Measurements from ENCODE around the gene CNOT4. TPM values are rescaled to one million over a fixed set of nuclear protein-coding genes. Genes with fewer than 3 reads are reported as not detected.

Gene CNOT4
- total and polyA plus RNA-seq, 2 of the 8 experiments (the other 6 are each of a cell fraction or from before 2014, with no cell fraction given) = 10.9 to 25.8 TPM

- DNase-seq (ENCODE audit: low read depth in 1 of 2, low spot score in 2 of 2) (no peak), FAIRE-seq (no peak)
- Histone ChIP-seq H3K56ac (replicated peaks; ENCODE audit: insufficient read length, low read depth, low read length) (no peak overlapping the region), H3K23me2 (ENCODE audit: low read depth, low read length) (no peaks in the 10 kb centered on the region), H3K23ac (ENCODE audit: insufficient read length) (no peak overlapping the region), H4K91ac (replicated peaks; ENCODE audit: insufficient read length, low read length) (no peak overlapping the region), H3K79me1 (ENCODE audit: low read depth, low read length) (no peaks in the 10 kb centered on the region), H2BK5ac (ENCODE audit: low read depth, low read length) (no peak overlapping the region), H3K9ac (replicated peaks in 1 of 4; ENCODE audit: extremely low read depth in 1 of 4, low read depth in 3 of 4, low read length in 3 of 4) (no peak overlapping the region), H4K20me1 (replicated peaks in 1 of 2; ENCODE audit: control insufficient read depth in 1 of 2, insufficient read depth in 2 of 2, low read length in 2 of 2) (no peaks in the 10 kb centered on the region), H3K79me2 (ENCODE audit: control insufficient read depth in 1 of 2, insufficient read depth in 2 of 2, low read length in 2 of 2) (peaks cover 0 to 38% of the 10 kb centered on the region in 2 experiments; a peak in 2 of 4 replicates), H3K9me3 (ENCODE audit: insufficient read depth in 2 of 2, low read depth in 1 of 2, low read length in 1 of 2) (no peaks in the 10 kb centered on the region), H3K27ac (ENCODE audit: low read depth, low read length) (no peak overlapping the region), H2AK5ac (ENCODE audit: low read depth, low read length) (no peak overlapping the region), H2BK20ac (ENCODE audit: low read length) (no peak overlapping the region), H2AFZ (ENCODE audit: low read length) (no peak overlapping the region), H3K4me2 (ENCODE audit: insufficient read depth in 1 of 2, low read depth in 2 of 2, low read length in 2 of 2) (no peak overlapping the region), H3K4ac (replicated peaks; ENCODE audit: insufficient read length, low read depth, low read length) (no peak overlapping the region), H2BK12ac (ENCODE audit: low read depth, low read length) (no peak overlapping the region), H3K18ac (ENCODE audit: extremely low read depth, low read length) (no peak overlapping the region), H4K5ac (ENCODE audit: insufficient read length, low read depth, low read length) (no peak overlapping the region), H3K4me1 (replicated peaks in 1 of 4; ENCODE audit: control insufficient read depth in 3 of 4, insufficient read depth in 4 of 4, low read length in 3 of 4) (no peaks in the 10 kb centered on the region), H2BK15ac (ENCODE audit: low read length) (no peak overlapping the region), H3K14ac (ENCODE audit: insufficient read length) (no peak overlapping the region), H2BK120ac (replicated peaks; ENCODE audit: low read depth, low read length) (no peak overlapping the region), H3K27me3 (replicated peaks in 1 of 4; ENCODE audit: control insufficient read depth in 3 of 4, extremely low read depth in 1 of 4, insufficient read depth in 3 of 4, low read length in 3 of 4) (no peaks in the 10 kb centered on the region), H4K8ac (ENCODE audit: extremely low read depth, insufficient read depth, low read length) (no peak overlapping the region), H3K36me3 (ENCODE audit: control insufficient read depth in 2 of 4, insufficient read depth in 4 of 4, low read length in 3 of 4) (no peaks in the 10 kb centered on the region), H3K4me3 (ENCODE audit: extremely low read depth in 1 of 4, insufficient read depth in 2 of 4, low read depth in 3 of 4, low read length in 4 of 4) (no peak overlapping the region)
- POLR2A ChIA-PET (ENCODE audit: partially characterized antibody) = interaction anchor here (0.7 kb wide), 1 partner anchor 43 kb away, joined by 3 read pairs; the partner anchor contains the start of gene CNOT4
- 87% methylated on average over 3 of the region's 3 CpGs; no CpG with 5 or more reads in 1 of the 2 experiments for WGBS, 2 experiments (ENCODE audit: extremely low coverage in 1 of 2, insufficient coverage in 1 of 2, insufficient read length in 1 of 2, insufficient replicate concordance in 2 of 2, low coverage in 1 of 2, low lambda C conversion rate in 2 of 2, missing lambda C conversion rate in 1 of 2)
- CTCF ChIA-PET (ENCODE audit: partially characterized antibody) = interaction anchor here (1.2 to 2.4 kb wide), 2 partner anchors 13 to 103 kb away, joined by 4 to 5 read pairs; no protein-coding TSS in a partner anchor
- TF ChIP-seq MAX (IDR thresholded peaks at IDR 0.05) (no peak), EP300 (IDR thresholded peaks at IDR 0.05; ENCODE audit: borderline replicate concordance in 1 of 2, low read depth in 2 of 2, low read length in 2 of 2) (no peak), CREB1 (IDR thresholded peaks at IDR 0.05) (no peak), GABPA (IDR thresholded peaks at IDR 0.05; ENCODE audit: borderline replicate concordance, insufficient read depth, low read length) (no peak)
Measured at GRCh38 chr7:135466442-135467206, 43.3 kb downstream of the CNOT4 start.
